ENCODE results near the gene KRT26.

- no peak for TF ChIP-seq POLR2A (IDR thresholded peaks at IDR 0.05)
- TF ChIP-seq CTCF (IDR thresholded peaks at IDR 0.05), result no peak
- TF ChIP-seq POLR2AphosphoS5 (IDR thresholded peaks at IDR 0.05), result no peak
Measured at GRCh38 chr17:40796846-40797245, 24.8 kb upstream of the KRT26 start.
